GM10248 (cell line): ENCODE results near the gene DRAP1.

Experiments used
- CTCF ChIA-PET: fragments of 300-600 bp; sonication (Branson Sonifier 250); formaldehyde crosslinking; extraction: SDS; loops from one replicate; lab custom pipeline; 2021; ENCODE audit warnings: antibody characterized with exemption; lab: Yijun Ruan, JAX
- POLR2A ChIA-PET: fragments of 350-650 bp; sonication (Branson Sonifier 250); formaldehyde crosslinking; extraction: SDS; loops from one replicate; lab custom pipeline; 2020; ENCODE audit warnings: antibody characterized with exemption; lab: Yijun Ruan, JAX
- DNase-seq: peaks from one replicate; pipeline ENCODE4 v3.0.0; 2012; ENCODE audit errors: extremely low spot score
- TF ChIP-seq, protein P1 (sequence below): IDR thresholded peaks from 2 replicates; pipeline ENCODE4 v1.5.1; 2012; ENCODE audit warnings: mild to moderate bottlenecking, low read depth; ENCODE audit errors: extremely low read depth, missing control alignments, control extremely low read depth

DRAP1 gene

DNA sequence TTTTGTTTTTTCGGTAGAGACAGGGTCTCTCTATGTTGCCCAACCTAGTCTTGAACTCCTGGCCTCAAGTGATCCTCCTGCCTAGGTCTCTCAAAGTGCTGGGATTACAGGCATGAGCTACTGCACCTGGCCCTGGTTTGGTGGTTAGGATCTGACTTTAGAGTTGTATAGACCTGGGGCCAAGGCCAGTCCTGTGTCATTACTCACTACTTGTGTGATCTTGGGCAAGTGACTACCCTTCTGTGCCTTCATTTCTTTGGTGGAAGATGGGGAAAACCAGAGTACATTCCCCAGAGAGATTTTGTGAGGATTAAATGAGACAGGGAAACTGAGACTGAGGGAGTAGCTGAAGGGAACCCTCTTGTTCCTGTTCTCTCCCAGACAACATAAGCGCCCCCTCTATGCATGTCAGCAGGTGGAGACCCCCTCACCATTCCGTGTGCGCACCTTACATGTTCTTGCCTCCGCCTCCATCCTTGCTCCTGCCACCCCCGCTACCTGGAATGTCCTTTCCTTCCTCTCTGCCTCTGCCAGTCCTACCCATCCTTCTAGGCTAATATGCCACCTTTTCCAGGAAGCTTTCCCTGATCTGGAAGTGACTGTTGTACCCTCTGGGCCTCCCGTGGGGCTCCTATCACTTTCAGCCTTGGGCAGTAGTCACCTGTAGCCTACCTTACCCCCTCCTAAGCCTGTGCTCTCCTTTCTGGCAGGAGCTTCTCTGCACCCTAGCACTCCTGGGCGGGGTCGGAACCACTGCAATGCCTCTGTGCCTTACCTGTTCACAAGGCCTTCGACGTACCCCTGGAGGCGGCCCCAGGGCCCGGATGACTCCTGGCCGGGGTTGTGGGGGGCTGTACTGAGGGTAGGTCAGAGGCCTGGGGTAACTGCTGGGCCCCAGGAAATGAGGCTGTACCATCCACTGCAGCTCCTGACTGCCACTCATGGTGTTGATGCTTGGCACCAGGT lies 22.9 kb upstream of the DRAP1 start:
- ChIA-PET POLR2A (interaction anchor here (0.6 kb wide), 2 partner anchors 72 to 922 kb away, joined by 3 to 9 read pairs; no protein-coding TSS in a partner anchor), CTCF (interaction anchor here (1.0 to 14.6 kb wide), 7 partner anchors 10 to 149 kb away, joined by 3 to 199 read pairs (median 3); partner anchors contain the start of genes CTSW, FIBP and MUS81)
- TF ChIP-seq, protein P1, sequence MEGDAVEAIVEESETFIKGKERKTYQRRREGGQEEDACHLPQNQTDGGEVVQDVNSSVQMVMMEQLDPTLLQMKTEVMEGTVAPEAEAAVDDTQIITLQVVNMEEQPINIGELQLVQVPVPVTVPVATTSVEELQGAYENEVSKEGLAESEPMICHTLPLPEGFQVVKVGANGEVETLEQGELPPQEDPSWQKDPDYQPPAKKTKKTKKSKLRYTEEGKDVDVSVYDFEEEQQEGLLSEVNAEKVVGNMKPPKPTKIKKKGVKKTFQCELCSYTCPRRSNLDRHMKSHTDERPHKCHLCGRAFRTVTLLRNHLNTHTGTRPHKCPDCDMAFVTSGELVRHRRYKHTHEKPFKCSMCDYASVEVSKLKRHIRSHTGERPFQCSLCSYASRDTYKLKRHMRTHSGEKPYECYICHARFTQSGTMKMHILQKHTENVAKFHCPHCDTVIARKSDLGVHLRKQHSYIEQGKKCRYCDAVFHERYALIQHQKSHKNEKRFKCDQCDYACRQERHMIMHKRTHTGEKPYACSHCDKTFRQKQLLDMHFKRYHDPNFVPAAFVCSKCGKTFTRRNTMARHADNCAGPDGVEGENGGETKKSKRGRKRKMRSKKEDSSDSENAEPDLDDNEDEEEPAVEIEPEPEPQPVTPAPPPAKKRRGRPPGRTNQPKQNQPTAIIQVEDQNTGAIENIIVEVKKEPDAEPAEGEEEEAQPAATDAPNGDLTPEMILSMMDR: no peak
- no peak for DNase-seq

DNA sequence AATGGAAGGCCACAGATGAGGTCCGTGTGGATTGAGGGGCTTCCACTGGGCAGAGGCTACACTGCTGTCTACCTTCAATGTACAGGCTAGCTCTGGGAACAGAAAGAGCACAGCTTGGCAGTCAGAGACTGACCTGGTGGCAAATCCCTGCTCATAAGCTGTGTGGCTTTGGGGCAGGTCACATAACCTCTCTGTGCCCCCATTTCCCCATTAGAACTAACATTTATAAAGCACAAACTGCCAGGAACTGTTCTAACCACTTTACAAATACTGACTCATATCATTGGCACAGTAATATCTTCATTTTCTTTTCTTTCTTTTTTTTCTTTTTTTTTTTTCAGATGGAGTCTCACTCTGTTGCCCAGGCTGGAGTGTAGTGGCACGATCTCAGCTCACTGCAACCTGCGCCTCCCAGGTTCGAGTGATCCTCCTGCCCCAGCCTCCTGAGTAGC lies 22.2 kb upstream of the DRAP1 start:
- CTCF ChIA-PET: interaction anchor here (1.1 to 14.6 kb wide), 2 partner anchors 15 to 149 kb away, joined by 3 to 199 read pairs; partner anchors contain the start of genes CTSW and FIBP
- DNase-seq: no peak
- POLR2A ChIA-PET: no interaction called here
- TF ChIP-seq, protein P1: no peak

DNA sequence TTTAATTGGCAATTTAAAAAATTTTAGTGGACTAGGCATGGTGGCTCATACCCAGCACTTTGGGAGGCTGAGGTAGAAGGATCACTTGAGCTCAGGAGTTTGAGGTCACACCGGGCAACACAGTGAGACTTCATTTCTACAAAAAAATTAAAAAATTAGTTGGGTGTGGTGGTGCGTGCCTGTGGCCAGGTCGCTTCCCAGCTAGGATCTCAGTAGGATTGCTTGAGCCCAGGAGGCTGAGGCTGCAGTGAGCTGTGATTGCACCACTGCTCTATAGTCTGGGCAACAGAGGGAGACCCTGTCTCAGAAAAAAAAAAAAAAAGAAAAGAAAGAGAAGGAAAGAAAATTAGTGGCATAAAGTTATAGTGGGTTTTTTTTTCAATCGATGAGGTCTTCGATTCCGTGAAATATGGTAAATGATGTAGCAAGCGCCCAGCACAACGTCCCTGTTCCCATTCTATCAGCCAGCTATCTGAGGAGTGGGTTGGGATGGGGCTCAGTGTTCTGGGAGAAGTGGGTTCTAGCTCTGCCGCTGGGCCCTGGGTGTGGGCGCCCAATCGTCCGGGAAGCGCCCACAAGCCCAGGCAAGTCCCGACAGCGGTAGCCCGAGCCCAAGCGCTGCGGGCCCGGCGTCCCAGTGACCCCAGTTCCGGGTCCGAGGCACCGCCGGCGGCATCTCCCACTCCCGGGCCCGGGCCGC lies 20.4 kb upstream of the DRAP1 start:
- CTCF ChIA-PET: interaction anchor here (1.6 to 14.6 kb wide), 4 partner anchors 9 to 119 kb away, joined by 4 to 199 read pairs (median 8); partner anchors contain the start of genes CCDC85B, CTSW and FIBP
- DNase-seq: no peak
- POLR2A ChIA-PET: no interaction called here
- TF ChIP-seq, protein P1: no peak

DNA sequence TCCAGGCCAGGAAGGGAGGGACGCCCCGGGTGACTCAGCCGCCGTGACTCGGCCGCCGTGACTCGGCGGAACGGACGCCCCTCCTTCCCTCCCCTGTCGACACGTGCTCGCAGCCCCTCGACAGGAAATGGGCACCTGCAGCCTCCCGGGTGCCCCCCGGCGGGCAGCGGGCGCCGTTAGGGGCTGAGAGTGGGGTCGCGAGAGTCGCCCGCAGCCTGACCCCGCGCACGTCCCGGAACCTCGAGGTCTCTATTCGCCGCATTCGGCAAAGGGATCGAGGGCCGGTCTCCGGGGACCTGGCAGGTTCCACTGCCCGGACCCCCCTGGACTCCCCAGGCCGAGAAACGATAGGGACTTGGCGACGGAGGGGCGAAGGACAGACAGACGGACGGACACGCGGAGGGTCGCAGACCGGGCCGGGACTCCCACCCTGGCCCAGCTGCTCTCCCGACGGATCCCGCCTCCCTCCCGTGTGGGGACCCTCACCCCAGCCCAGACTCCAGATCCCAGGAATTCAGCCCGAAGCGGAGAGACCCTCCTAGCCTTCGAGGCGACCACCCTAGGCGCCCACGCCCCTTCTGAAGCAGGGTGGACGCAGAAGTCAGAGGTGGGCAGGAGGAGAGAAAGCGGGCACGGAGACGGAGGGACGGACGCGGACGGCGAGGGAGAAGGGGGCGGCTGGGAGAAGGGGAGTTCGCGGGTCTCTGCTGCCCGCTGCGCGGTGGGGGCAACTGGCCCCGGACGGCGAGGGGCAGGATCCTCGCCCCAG lies 19.7 kb upstream of the DRAP1 start:
- POLR2A ChIA-PET: interaction anchor here (2.3 kb wide), 1 partner anchor 9 kb away, joined by 10 read pairs; the partner anchor contains the start of gene CCDC85B

DNA sequence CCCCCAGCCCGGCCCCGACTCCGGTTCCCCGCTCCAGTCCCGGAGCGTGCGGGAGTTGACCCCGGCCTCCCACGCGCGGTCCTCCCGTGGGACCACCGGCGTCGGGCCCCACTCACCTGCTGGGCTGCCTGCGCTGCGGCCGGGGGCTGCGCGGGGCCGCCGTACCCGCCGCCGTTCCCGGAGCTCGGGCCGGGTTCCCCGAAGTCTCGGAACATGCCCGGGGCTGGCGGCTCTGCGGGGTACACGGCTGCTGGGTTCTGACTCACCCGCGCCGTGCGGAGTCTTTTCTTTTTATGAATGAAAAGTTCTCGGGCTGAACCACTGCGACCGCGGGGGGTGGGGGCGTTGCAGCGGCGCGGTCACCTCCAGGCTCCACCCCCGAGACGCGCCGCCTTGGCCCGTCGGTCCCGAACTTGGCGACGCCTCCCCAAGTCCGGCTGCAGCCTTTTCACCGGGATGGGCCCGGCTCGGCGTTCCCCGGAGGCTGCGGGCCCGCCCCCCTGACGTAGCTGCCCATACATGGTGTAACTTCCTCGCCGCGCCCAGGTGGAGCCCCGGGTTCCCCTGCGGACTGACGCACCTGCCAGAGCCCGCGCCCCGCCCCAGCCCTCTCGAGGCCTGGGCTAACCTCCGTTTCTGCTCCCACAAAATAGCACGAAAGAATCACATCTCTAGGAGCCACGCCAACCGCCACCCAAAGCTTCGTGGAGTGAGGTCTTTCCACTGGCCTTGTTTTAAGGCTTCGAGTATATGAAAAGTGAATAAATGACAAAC lies 18.9 kb upstream of the DRAP1 start, which contains the start of gene FOSL1:
TSS of gene FOSL1 (minus strand) at position 264 of the 774 bp plus-strand sequence. CDS start at position 215, 49 bp downstream.
- POLR2A ChIA-PET: interaction anchor here (1.0 to 2.3 kb wide), 2 partner anchors 9 to 79 kb away, joined by 3 to 10 read pairs; partner anchors contain the start of gene CCDC85B
- CTCF ChIA-PET: interaction anchor here (1.0 to 8.0 kb wide), 7 partner anchors 9 to 88 kb away, joined by 3 to 80 read pairs (median 5); partner anchors contain the start of genes CCDC85B, FIBP and MUS81
- DNase-seq: peak; percentile 93
- TF ChIP-seq, protein P1: no peak

More for the DNA sequence above, 19.7 kb upstream of the DRAP1 start:
- TF ChIP-seq, protein P1: no peak
- CTCF ChIA-PET: interaction anchor here (1.6 to 14.6 kb wide), 6 partner anchors 8 to 120 kb away, joined by 4 to 199 read pairs (median 20); partner anchors contain the start of genes CCDC85B, CTSW and FIBP
- peak; percentile 58 for DNase-seq
